HG03469 (cell line): ENCODE data around the gene SRCIN1.
"Not testable (repeated sequence)": the region's sequence is repeated elsewhere in the genome, so short reads cannot be mapped to it uniquely, and the experiment has no call there.

Experiments used
- ATAC-seq: cut with Tn5 transposase; IDR thresholded peaks from one replicate; pipeline ENCODE4 v1.9.1; 2021; ENCODE audit warnings: mild to moderate bottlenecking, moderate library complexity, moderate number of reproducible peaks; ENCODE audit not compliant: unreplicated experiment

The SRCIN1 gene

DNA sequence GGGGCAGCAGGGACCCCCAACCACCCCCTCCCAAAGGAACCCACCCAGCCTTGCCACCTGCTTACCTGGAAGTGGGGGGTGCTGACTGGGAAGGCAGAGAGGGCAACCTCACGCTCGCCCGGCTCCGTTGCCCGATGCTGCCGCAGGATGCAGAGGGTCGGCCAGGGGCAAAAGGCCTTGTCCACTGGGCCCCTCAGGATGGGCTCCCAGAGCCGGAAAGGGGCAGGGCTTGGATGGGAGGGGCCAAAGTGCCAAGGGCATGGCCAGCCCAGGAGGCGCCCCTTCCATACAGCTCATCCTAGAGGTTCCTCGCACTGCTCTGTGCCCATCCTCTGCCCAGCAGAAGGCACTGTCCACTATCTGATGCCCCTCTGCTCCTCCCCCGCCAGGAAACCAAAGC lies 59.4 kb downstream of the SRCIN1 start:
- no peak for ATAC-seq

- ATAC-seq: no peak
Measured at GRCh38 chr17:38545531-38546225, 60.1 kb downstream of the SRCIN1 start.

GRCh38 chr17:38544839-38545209 lies 60.9 kb downstream of the SRCIN1 start:
- no peak for ATAC-seq

GRCh38 chr17:38544175-38544838 lies 61.4 kb downstream of the SRCIN1 start:
- ATAC-seq: no peak

DNA sequence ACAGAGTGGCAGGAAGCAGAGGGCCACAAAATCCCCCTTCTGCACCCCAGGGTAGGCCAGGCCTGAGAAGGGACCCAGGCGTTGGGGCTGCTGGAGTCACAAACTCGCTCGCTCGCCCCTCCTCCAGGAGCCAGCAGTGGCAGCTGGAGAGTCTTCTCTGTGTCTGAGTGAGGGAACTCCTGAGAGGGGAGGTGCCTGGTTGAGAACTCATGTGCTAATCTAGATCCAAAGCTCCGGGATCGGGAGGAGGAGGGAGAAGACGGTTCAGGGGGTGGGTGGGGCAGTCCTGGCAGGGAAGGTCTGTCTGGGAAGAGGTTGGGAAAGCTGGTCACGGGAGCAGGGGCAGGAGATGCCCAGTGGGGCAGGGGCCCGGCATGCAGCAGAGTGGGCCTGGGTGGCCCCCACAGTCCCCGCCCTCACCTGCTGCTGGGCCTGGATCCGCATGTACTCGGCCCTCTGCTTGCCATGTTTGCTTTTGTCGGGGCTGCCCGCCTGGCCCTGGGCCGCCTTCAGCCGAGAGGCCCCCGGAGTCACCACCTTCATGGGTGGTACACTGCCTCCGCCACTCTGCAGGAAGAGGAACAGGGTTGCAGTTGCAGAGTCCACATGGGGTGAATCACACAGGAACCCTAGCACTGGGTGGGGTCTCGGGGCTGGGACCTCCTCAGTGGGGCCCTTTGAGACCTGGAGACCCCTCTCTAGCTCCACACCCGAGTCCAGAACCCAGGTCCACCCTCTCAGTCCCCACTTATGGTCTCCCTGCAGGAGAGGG lies 62.2 kb downstream of the SRCIN1 start:
- no peak for ATAC-seq

DNA sequence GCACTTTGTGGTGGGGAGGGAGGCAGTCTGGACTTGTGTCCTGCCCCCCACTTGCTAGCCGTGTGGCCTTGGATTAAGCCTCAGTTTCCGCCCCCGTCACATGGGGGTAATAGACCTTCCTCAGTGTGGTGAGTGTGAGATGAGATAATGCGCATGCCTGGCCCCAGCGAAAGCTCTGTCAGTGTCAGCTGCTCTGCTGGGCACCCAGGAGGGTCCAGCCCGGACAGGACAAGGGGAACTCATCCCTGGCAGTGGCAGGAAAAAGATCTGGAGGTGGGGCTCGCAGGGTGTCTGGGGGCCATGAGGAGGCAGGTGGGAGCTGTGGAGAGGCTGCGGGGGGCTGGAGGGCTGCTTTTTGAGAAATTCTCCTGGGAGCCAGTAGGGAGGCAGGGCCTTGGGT lies 63.5 kb downstream of the SRCIN1 start:
- no peak for ATAC-seq

GRCh38 chr17:38541281-38541680 lies 64.5 kb downstream of the SRCIN1 start:
- no peak for ATAC-seq

GRCh38 chr17:38540514-38541045 lies 65.2 kb downstream of the SRCIN1 start:
- ATAC-seq: no peak

DNA sequence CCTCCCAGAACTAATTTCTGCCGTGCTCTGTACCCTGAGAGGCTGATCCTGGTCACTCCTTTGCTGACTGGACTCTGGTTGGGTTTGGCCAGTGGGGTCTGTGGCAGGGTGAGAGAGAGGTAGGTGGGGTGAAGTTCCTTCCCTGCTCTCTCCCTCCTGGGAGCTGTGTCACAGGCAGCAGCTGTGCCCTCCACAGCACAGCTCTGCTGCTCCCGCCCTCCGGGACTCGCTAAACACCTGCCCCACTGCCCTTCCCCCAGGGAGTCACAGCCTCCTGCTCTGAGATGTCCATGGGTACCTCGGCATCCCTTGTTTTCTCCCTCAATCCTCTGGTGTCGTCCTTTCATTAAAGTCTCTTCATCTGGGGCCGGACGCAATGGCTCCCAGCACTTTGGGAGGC lies 66.4 kb downstream of the SRCIN1 start:
- ATAC-seq: no peak

DNA sequence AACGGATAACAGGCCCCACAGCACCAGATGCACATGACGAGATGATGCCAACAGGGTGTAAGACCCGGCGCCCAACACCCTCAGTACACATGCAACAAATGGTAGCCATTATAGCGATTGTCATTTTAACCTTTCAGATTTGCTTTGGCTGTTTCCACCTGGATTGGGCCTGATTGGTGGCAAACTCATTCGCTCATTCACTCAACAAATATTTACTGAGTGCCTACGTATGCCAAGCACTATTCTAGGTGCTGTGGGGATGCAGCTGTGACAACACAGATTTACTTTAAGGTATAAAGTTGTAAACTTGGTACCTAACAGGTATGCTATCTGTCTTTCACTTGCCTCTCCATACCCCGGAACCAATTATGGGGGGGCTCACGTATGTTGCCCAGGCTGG lies 66.8 kb downstream of the SRCIN1 start:
- ATAC-seq: no peak

- ATAC-seq: no peak
Measured at GRCh38 chr17:38536661-38537060, 69.1 kb downstream of the SRCIN1 start.

- ATAC-seq: no peak
Measured at GRCh38 chr17:38535886-38536285, 69.9 kb downstream of the SRCIN1 start.

GRCh38 chr17:38534498-38534885 lies 71.3 kb downstream of the SRCIN1 start:
- no peak for ATAC-seq

DNA sequence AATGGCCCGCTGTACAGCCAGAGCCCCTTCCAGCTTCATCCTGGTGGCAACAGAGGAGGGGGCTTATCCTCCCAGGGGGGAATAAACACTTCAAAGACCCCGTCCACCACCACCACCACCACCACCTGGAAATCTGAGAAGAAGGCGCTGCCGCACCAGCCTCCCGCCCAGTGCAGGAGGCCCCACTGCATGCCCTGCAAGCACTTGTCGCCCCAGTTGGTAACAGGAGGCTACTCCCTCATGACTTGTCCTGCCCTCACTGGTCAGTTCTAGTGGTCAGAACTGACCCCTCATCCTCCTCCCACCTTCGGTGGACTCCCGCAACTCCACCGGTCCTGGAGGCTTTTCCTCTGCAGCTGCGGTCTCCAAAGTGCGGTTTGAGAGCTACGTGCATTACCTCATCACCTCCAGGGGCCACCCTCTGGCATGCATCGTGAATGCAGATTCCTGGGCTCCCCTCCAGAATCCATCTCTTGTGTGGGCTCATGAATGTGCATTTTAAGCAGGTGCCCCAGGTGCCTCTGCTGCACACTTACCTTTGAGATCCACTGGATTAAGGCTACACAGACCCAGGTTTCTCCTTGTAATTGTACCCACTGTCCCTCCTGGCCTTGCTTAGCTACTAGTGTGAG lies 71.8 kb downstream of the SRCIN1 start:
- no peak for ATAC-seq

GRCh38 chr17:38533241-38533640 lies 72.5 kb downstream of the SRCIN1 start:
- no peak for ATAC-seq

- ATAC-seq: no peak
Measured at GRCh38 chr17:38532451-38532850, 73.3 kb downstream of the SRCIN1 start.

DNA sequence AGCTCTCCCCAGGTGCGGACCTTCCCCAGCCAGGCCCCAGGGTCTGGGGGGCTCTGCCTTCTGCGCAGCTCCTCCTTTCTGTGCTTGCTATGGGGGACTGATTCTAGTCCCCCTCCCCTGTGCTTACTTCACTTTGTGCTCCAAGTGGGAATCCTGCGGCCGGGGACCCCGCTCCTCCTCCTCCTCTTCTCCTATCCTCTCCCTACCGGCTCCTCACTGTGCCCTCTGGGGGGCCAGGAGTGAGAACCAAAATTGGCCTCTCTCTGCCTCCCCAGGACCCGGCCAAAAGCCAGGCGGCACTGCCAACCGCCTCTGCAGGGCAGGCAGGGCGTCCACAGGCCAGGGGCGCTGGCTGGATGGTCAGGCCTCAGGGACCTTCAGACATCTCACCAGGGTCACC lies 74.0 kb downstream of the SRCIN1 start:
- not testable (repeated sequence) for ATAC-seq

GRCh38 chr17:38530856-38531255 lies 74.9 kb downstream of the SRCIN1 start:
- not testable (repeated sequence) for ATAC-seq

DNA sequence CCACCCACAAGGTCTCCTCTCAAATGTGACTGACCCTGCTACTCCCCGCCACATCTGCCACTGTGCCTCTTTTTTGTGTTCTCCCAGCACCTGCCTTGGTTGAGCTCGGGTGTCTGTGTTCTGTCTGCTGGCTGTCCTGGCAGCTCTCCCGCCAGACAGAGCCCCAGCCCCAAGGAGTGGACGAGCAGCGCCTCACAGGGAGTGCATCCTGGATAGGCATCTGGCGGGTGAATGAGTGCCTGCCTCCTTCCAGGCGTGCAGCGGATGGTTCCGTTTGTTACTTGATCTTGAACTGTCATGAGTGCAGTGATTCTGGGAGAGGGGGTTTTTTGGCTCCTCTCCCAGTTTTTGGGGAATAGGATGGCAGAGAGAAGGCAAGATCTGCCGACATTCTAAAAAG lies 77.6 kb downstream of the SRCIN1 start:
- not testable (repeated sequence) for ATAC-seq

DNA sequence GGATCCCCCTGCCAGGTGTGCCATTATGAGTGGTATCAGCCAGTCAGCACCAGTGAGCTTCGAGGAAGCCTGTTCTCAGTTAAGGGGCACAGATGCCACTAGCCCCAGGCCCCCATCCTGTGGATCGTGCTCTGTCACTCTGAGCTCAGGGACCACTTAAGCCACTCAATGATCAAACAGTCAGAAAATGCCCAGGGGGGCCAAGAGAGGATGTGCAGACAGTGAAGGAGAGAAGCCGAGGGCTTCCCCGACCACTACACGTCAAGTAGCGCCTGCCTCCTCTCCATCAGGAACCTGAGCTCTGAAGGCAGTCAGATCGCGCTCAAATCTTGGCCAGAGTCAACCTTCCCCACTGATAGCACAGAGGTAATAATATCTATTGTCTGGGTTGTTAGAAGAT lies 79.2 kb downstream of the SRCIN1 start:
- not testable (repeated sequence) for ATAC-seq

GRCh38 chr17:38512473-38513058 lies 93.2 kb downstream of the SRCIN1 start:
- no peak for ATAC-seq
